Bronchial epithelial cell (primary cell): Measurements from ENCODE around the gene EPN1. TPM values are rescaled to one million over a fixed set of nuclear protein-coding genes. Genes with fewer than 3 reads are reported as not detected.

Experiments
- DNase-seq: peaks from one replicate; pipeline ENCODE4 v3.0.0-alpha.2; 2010; ENCODE audit warnings: low read depth
- FAIRE-seq: peaks from 2 replicates; lab custom pipeline; 2011; peaks lifted over from hg19 to GRCh38; lab: Jason Lieb, UNC
- H3K27me3 ChIP-seq: 2 replicates; pipeline ENCODE4 v1.5.1; 2011; ENCODE audit warnings: low read length; ENCODE audit not compliant: control insufficient read depth, insufficient read depth
- H3K36me3 ChIP-seq: 2 replicates; pipeline ENCODE4 v1.5.1; 2011; ENCODE audit warnings: low read length; ENCODE audit not compliant: control insufficient read depth, insufficient read depth
- H3K4me3 ChIP-seq: 2 replicates; pipeline ENCODE4 v1.5.1; 2011; ENCODE audit warnings: mild to moderate bottlenecking, low read depth, low read length, control low read depth
- total RNA-seq: library from RNA; depleted of rRNA; stranded (reverse); fragments of >200 nt; gene quantifications from 2 replicates; pipeline ENCODE4 v1.2.1, GENCODE V29; 2014
- TF ChIP-seq, protein P1 (sequence below): IDR thresholded peaks from 2 replicates; pipeline ENCODE4 v1.5.1; 2011; ENCODE audit warnings: mild to moderate bottlenecking, moderate library complexity, low read length, control low read depth, inconsistent platforms; ENCODE audit not compliant: insufficient read depth, severe bottlenecking

Gene EPN1
- total RNA-seq, 1 donor from 2014 or later, result 28.2 TPM

DNA sequence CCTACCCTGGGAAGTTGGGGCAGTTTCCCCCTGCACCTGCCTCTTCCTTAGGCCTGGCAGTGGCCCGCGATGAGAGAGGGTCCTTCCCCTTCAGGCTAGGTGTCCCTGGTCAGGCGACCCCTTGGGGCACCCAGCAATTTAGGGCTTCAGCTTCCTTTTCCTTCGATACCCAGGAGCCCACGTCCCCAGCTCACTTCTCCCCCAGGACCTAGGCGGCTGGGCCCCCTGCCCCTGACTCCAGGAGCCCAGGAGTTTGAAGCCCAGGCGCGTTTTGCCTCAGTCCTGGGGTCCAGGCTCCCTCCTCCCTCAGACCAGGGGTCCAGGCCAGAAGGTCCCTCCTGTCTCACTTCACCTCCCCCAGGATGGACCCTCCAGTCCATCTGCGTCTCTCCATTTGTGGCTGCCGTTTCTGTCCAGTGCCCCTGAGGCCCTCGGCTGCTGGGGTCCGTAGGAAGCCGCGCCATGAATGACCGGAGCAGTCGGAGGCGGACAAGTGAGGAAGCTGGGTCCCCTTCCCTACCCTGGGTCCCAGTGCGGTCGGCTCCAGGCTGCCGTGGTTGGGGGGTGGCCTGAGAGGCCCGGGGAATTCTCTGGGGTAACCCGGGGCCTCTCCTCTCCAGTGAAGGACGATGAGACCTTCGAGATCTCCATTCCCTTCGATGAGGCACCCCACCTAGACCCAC lies 26.3 kb upstream of the EPN1 start:
- DNase-seq, result no peak

DNA sequence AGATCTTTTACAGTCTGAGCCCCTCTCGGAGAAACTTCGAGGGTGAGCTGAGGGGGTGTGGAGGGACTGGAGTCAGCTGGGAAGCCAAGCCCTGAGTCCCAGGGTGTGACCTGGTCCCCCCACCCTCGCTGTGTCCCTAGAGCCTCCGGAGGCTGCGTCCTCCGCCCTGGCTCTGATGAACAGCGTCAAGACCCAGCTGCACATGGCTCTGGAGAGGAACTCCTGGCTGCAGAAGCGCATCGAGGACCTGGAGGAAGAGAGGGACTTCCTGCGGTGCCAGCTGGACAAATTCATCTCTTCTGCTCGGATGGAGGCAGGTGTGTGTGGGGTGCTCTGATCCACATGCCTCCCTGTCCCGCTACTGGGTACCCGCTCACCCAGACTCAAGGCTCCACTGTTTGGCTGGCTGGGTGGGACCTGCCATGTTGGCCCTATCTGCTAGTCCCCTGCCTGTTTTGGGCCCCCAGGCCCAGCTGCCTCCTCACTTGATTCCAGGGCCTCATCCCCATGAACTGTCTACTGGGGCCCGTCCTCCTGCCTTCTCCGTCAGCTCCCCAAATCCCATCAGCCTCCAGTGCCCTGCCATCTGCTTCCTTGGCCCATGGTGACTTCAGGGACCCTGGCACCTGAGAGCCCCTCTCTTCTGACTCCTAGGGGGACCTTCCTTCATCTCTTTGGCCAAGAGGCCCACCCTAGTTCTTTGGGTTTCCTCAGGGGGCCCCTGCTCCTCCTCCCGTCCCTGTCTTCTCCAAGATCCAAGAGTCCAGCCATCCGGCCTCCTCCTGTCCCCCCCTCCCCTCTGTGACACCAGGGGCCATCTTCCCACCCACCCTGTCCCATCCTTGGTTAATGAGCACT lies 25.5 kb upstream of the EPN1 start:
- DNase-seq, result no peak
- H3K36me3 ChIP-seq, result peaks cover 3% of the 10 kb centered on the region
- TF ChIP-seq, protein P1, sequence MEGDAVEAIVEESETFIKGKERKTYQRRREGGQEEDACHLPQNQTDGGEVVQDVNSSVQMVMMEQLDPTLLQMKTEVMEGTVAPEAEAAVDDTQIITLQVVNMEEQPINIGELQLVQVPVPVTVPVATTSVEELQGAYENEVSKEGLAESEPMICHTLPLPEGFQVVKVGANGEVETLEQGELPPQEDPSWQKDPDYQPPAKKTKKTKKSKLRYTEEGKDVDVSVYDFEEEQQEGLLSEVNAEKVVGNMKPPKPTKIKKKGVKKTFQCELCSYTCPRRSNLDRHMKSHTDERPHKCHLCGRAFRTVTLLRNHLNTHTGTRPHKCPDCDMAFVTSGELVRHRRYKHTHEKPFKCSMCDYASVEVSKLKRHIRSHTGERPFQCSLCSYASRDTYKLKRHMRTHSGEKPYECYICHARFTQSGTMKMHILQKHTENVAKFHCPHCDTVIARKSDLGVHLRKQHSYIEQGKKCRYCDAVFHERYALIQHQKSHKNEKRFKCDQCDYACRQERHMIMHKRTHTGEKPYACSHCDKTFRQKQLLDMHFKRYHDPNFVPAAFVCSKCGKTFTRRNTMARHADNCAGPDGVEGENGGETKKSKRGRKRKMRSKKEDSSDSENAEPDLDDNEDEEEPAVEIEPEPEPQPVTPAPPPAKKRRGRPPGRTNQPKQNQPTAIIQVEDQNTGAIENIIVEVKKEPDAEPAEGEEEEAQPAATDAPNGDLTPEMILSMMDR, result no peak
- FAIRE-seq, result no peak
- no peak overlapping the region for H3K4me3 ChIP-seq
- H3K27me3 ChIP-seq, result no peaks in the 10 kb centered on the region

More for the DNA sequence above, 26.3 kb upstream of the EPN1 start:
- H3K27me3 ChIP-seq, result no peaks in the 10 kb centered on the region
- TF ChIP-seq, protein P1, result no peak
- H3K36me3 ChIP-seq, result peaks cover 3% of the 10 kb centered on the region
- no peak for FAIRE-seq
- H3K4me3 ChIP-seq, result peak overlapping the region; percentile 76

DNA sequence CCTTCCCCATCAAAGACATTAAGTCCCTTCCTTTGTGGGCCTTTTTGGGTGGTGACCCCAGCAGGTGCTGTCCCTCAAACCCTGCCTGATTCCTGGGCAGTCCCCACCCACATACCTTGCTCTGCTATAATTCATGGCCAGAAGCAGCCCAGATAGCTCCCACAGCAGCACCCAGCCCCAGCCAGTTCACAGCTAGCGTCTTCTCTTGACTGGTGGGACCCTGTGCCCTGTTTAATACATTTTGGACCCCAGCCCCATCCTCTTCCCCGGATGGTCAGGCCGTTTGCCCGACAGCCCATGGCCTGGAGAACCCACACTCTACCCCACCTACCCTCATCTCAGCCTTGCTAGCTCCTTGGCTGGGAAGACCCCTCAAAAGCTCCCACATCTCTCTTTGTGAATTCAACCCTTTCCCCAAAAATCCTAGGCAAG lies 24.9 kb upstream of the EPN1 start:
- no peak overlapping the region for H3K4me3 ChIP-seq
- TF ChIP-seq, protein P1, result no peak
- H3K27me3 ChIP-seq, result no peaks in the 10 kb centered on the region
- FAIRE-seq (no peak), DNase-seq (no peak)
- no peaks in the 10 kb centered on the region for H3K36me3 ChIP-seq

DNA sequence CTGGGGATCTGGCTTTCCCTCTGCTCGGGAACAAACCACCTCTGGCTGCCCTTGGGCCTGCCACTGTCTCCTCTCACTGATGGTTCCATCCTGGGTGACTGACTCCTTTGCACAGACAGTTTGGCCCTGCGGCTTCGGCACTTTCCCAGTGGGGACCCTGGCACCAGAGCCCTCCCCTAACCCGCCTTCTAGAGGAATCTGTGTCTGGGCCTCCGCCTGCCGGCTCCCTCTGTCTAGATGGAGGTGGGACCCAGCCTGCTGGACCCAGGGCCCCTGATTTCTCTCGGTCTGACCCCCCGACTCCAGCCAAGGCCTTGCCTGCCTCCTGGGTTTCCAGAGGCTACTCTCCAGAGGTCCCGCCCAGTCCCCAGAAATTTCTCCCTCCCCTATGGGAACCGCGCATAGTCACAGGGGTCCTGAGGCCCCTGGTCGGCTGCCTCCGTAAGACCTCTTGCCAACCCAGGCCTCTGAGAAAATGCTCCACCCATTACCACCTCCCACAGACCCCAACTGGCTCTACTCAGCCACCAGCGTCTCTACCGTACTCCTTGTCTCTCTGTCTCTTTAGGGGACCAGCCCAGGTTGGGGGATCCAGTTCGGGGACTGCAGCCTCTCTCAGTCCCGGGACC lies 24.3 kb upstream of the EPN1 start:
- TF ChIP-seq, protein P1, result no peak
- FAIRE-seq, result no peak
- no peak for DNase-seq
- Histone ChIP-seq H3K27me3 (no peaks in the 10 kb centered on the region), H3K4me3 (no peak overlapping the region), H3K36me3 (no peaks in the 10 kb centered on the region)

DNA sequence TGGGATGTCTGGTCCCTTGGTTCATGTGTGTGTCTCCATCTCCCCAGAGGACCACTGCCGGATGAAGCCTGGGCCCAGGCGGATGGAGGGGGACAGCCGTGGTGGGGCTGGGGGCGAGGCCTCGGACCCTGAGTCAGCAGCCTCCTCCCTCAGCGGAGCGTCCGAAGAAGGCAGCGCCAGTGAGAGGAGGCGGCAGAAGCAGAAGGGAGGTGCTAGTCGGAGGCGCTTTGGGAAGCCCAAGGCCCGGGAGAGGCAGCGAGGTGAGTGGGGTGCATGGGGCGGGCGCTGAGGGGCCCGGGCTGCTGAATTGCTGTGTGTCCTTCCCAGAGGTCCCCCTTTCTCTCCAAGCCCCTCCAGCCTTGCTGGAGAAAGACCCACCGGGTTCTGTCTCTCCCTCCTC lies 23.8 kb upstream of the EPN1 start:
- TF ChIP-seq, protein P1, result no peak
- H3K36me3 ChIP-seq, result no peaks in the 10 kb centered on the region
- FAIRE-seq, result no peak
- H3K27me3 ChIP-seq, result no peaks in the 10 kb centered on the region
- H3K4me3 ChIP-seq, result no peak overlapping the region
- DNase-seq, result no peak
